Mesendoderm (in vitro differentiated cells): ENCODE data around the gene DLK1.

Experiments
- DNase-seq: peaks from one replicate; pipeline ENCODE4 v3.0.0; 2013
- H2AK5ac ChIP-seq: 2 replicates; pipeline ENCODE4 v1.6.1; 2013; ENCODE audit warnings: low read length, inconsistent platforms
- H2BK120ac ChIP-seq: 2 replicates; pipeline ENCODE4 v1.6.1; 2013; ENCODE audit warnings: low read depth, mild to moderate bottlenecking, low read length, moderate library complexity, mixed read lengths
- H2BK15ac ChIP-seq: replicated peaks from 2 replicates; pipeline ENCODE4 v1.6.1; 2013; ENCODE audit warnings: low read depth, mild to moderate bottlenecking, moderate library complexity
- H2BK5ac ChIP-seq: 2 replicates; pipeline ENCODE4 v1.6.1; 2013; ENCODE audit warnings: low read length, inconsistent platforms
- H3K18ac ChIP-seq: 2 replicates; pipeline ENCODE4 v1.6.1; 2013; ENCODE audit warnings: mild to moderate bottlenecking, low read length, mixed read lengths
- H3K23ac ChIP-seq: one replicate; pipeline ENCODE4 v1.6.1; 2013; ENCODE audit warnings: low read length
- H3K27ac ChIP-seq: 2 replicates; pipeline ENCODE4 v1.5.1; 2013; ENCODE audit warnings: low read depth, mild to moderate bottlenecking, inconsistent platforms, low read length, moderate library complexity
- H3K27me3 ChIP-seq: 2 replicates; pipeline ENCODE4 v1.6.1; 2013; ENCODE audit warnings: low read length, control low read depth, mild to moderate bottlenecking, inconsistent platforms; ENCODE audit not compliant: insufficient read depth, poor library complexity
- H3K36me3 ChIP-seq: 2 replicates; pipeline ENCODE4 v1.6.1; 2013; ENCODE audit warnings: low read length, inconsistent platforms; ENCODE audit not compliant: control insufficient read depth, insufficient read depth
- H3K4ac ChIP-seq: one replicate; pipeline ENCODE4 v1.6.1; 2013; ENCODE audit warnings: low read depth, mild to moderate bottlenecking, low read length, moderate library complexity
- H3K4me1 ChIP-seq: 2 replicates; pipeline ENCODE4 v1.6.1; 2013; ENCODE audit warnings: low read depth, low read length, inconsistent platforms; ENCODE audit not compliant: control insufficient read depth
- H3K4me2 ChIP-seq: 2 replicates; pipeline ENCODE4 v1.6.1; 2013; ENCODE audit warnings: low read length
- H3K4me3 ChIP-seq: 2 replicates; pipeline ENCODE4 v1.5.1; 2013; ENCODE audit warnings: mild to moderate bottlenecking, low read length
- H3K56ac ChIP-seq: one replicate; pipeline ENCODE4 v1.6.1; 2013; ENCODE audit warnings: low read length
- H3K79me1 ChIP-seq: 2 replicates; pipeline ENCODE4 v1.6.1; 2013; ENCODE audit warnings: low read length, inconsistent platforms
- H3K79me2 ChIP-seq: 2 replicates; pipeline ENCODE4 v1.6.1; 2013; ENCODE audit warnings: mild to moderate bottlenecking, low read length; ENCODE audit not compliant: control insufficient read depth, insufficient read depth
- H3K9ac ChIP-seq: 2 replicates; pipeline ENCODE4 v1.6.1; 2013; ENCODE audit warnings: low read length, inconsistent platforms
- H4K5ac ChIP-seq: one replicate; pipeline ENCODE4 v1.6.1; 2013; ENCODE audit warnings: low read length
- H4K8ac ChIP-seq: one replicate; pipeline ENCODE4 v1.6.1; 2013; ENCODE audit warnings: low read depth, mild to moderate bottlenecking, control low read depth, low read length, moderate library complexity
- WGBS: extraction: QIAGEN DNeasy Blood & Tissue Kit; methylation state at CpG from one replicate; pipeline ENCODE4 v1.1.7; 2013; ENCODE audit warnings: low lambda C conversion rate, missing lambda C conversion rate; ENCODE audit not compliant: insufficient coverage; ENCODE audit errors: extremely low coverage; 5-methylcytosine and 5-hydroxymethylcytosine counted together

Gene DLK1

DNA sequence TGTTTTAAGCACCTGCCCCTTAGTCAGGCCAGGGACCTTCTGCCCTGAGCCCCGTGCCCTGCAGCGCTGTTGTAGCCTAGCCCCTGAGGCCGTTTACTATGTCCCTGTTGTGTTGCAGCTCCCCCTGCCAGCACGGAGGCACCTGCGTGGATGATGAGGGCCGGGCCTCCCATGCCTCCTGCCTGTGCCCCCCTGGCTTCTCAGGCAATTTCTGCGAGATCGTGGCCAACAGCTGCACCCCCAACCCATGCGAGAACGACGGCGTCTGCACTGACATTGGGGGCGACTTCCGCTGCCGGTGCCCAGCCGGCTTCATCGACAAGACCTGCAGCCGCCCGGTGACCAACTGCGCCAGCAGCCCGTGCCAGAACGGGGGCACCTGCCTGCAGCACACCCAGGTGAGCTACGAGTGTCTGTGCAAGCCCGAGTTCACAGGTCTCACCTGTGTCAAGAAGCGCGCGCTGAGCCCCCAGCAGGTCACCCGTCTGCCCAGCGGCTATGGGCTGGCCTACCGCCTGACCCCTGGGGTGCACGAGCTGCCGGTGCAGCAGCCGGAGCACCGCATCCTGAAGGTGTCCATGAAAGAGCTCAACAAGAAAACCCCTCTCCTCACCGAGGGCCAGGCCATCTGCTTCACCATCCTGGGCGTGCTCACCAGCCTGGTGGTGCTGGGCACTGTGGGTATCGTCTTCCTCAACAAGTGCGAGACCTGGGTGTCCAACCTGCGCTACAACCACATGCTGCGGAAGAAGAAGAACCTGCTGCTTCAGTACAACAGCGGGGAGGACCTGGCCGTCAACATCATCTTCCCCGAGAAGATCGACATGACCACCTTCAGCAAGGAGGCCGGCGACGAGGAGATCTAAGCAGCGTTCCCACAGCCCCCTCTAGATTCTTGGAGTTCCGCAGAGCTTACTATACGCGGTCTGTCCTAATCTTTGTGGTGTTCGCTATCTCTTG, 7.6 kb downstream of the DLK1 start:
- Histone ChIP-seq H3K4me3 (no peak overlapping the region), H4K5ac (no peak overlapping the region), H3K36me3 (no peaks in the 10 kb centered on the region), H3K23ac (no peak overlapping the region), H3K27ac (no peak overlapping the region), H4K8ac (no peak overlapping the region), H3K79me2 (no peaks in the 10 kb centered on the region), H2BK120ac (no peak overlapping the region), H3K4me1 (no peaks in the 10 kb centered on the region), H3K79me1 (no peaks in the 10 kb centered on the region), H2AK5ac (no peak overlapping the region), H3K18ac (no peak overlapping the region), H3K4ac (no peak overlapping the region), H3K4me2 (no peak overlapping the region), H3K56ac (no peak overlapping the region), H2BK5ac (no peak overlapping the region), H3K9ac (no peak overlapping the region), H3K27me3 (no peaks in the 10 kb centered on the region), H2BK15ac (no peak overlapping the region)
- no CpG with 5 or more reads among the region's 52 CpGs for WGBS
- DNase-seq, result no peak

DNA sequence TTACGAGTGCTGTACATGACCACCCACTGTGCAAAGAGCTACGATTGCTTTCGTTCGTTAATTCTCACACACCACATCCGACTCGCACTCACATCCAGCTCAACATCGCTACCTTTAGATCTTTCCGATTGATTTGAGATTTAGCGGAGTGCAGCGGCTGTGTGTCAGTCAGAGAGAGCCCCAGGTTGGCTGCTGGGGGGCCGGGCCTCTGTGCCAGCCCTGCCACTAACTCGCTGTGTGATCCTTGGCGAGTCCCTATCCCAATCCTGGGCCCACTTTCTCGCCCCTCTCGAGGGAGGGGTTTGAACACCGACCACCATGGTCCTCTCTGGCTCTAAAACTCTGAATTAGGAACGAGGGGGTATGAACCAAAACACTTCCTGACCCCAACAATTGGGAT, 8.6 kb downstream of the DLK1 start:
- H3K9ac ChIP-seq, result no peak overlapping the region
- WGBS, result 100% methylated on average over 7 of the region's 17 CpGs
- H2BK120ac ChIP-seq, result no peak overlapping the region
- H3K79me2 ChIP-seq, result no peaks in the 10 kb centered on the region
- no peak overlapping the region for H2BK5ac ChIP-seq
- H3K27me3 ChIP-seq, result no peaks in the 10 kb centered on the region
- no peaks in the 10 kb centered on the region for H3K36me3 ChIP-seq
- no peak for DNase-seq
- no peak overlapping the region for H3K18ac ChIP-seq
- H4K5ac ChIP-seq, result no peak overlapping the region
- H3K56ac ChIP-seq, result no peak overlapping the region
- H4K8ac ChIP-seq, result no peak overlapping the region
- no peak overlapping the region for H3K23ac ChIP-seq
- no peak overlapping the region for H3K27ac ChIP-seq
- H3K4me2 ChIP-seq, result no peak overlapping the region
- no peaks in the 10 kb centered on the region for H3K4me1 ChIP-seq
- H2AK5ac ChIP-seq, result no peak overlapping the region
- no peaks in the 10 kb centered on the region for H3K79me1 ChIP-seq
- no peak overlapping the region for H3K4ac ChIP-seq
- no peak overlapping the region for H3K4me3 ChIP-seq
- no peak overlapping the region for H2BK15ac ChIP-seq

DNA sequence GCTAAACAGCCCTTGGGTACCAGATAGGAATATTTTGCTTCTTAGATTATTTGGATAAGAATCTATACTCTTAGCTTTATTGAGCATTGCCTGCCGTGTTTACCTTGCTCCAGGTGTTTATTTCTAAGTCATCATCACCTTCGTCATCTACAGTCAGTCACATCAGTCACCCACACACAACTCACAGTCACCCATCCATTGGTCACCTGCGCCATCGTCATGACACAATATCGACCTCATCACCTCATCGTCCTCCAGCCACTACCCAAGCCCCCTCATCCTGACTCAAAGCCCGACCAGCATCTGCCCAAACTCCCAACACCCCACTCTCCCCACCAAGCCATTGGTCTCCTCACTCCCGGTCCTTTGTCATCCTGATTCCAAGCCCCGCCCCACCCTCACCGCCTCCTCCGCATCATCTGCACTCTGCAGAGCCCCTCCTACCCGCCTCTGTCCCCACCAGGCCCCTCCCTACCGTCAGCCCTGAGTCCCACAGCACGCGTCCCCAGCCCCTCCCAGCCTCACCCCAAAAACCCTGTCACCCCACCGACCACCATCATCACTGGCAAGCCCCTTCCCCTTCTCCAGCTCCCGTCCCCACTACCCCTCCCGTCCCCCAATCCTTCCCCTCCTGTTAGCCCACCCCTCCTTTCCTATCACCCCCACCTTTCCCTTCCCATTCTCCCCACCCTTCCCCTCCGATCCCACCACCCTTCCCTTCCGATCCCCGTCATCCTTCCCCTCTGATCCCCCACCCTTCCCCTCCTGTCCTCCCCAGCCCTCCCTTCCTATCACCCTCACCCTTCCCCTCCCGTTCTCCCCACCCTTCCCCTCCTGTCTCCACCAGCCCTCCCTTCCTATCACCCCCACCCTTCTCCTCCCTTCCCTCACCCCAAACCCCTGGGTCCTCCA, 9.8 kb downstream of the DLK1 start:
- Histone ChIP-seq H4K8ac (no peak overlapping the region), H3K4me2 (no peak overlapping the region), H3K79me1 (no peaks in the 10 kb centered on the region), H3K9ac (no peak overlapping the region), H2AK5ac (no peak overlapping the region), H3K4me1 (no peaks in the 10 kb centered on the region), H3K27me3 (no peaks in the 10 kb centered on the region), H3K27ac (no peak overlapping the region), H2BK15ac (no peak overlapping the region), H3K18ac (no peak overlapping the region), H3K4ac (no peak overlapping the region), H2BK5ac (no peak overlapping the region), H3K79me2 (no peaks in the 10 kb centered on the region), H4K5ac (no peak overlapping the region), H3K36me3 (no peaks in the 10 kb centered on the region), H2BK120ac (no peak overlapping the region), H3K23ac (no peak overlapping the region), H3K56ac (no peak overlapping the region), H3K4me3 (no peak overlapping the region)
- no peak for DNase-seq
- WGBS, result 100% methylated on average over 4 of the region's 22 CpGs

- no peak for DNase-seq
- Histone ChIP-seq H3K18ac (no peak overlapping the region), H4K5ac (no peak overlapping the region), H3K23ac (no peak overlapping the region), H3K79me1 (no peaks in the 10 kb centered on the region), H2BK15ac (no peak overlapping the region), H3K9ac (no peak overlapping the region), H2AK5ac (no peak overlapping the region), H2BK120ac (no peak overlapping the region), H3K4me3 (no peak overlapping the region), H3K79me2 (no peaks in the 10 kb centered on the region), H3K56ac (no peak overlapping the region), H3K27me3 (no peaks in the 10 kb centered on the region), H2BK5ac (no peak overlapping the region), H4K8ac (no peak overlapping the region), H3K4me1 (no peaks in the 10 kb centered on the region), H3K27ac (no peak overlapping the region), H3K4me2 (no peak overlapping the region), H3K4ac (no peak overlapping the region), H3K36me3 (no peaks in the 10 kb centered on the region)
- no CpG with 5 or more reads among the region's 17 CpGs for WGBS
Observed at GRCh38 chr14:100737526-100737925, 10.8 kb downstream of the DLK1 start.

- Histone ChIP-seq H3K36me3 (no peaks in the 10 kb centered on the region), H2BK15ac (no peak overlapping the region), H3K4ac (no peak overlapping the region), H3K27ac (no peak overlapping the region), H2BK5ac (no peak overlapping the region), H4K5ac (no peak overlapping the region), H3K4me2 (no peak overlapping the region), H3K4me1 (no peaks in the 10 kb centered on the region), H3K79me2 (no peaks in the 10 kb centered on the region), H3K27me3 (no peaks in the 10 kb centered on the region), H2BK120ac (no peak overlapping the region), H3K18ac (no peak overlapping the region), H3K23ac (no peak overlapping the region), H2AK5ac (no peak overlapping the region), H3K4me3 (no peak overlapping the region), H3K9ac (no peak overlapping the region), H4K8ac (no peak overlapping the region), H3K56ac (no peak overlapping the region), H3K79me1 (no peaks in the 10 kb centered on the region)
- no peak for DNase-seq
- no CpG with 5 or more reads among the region's 6 CpGs for WGBS
Observed at GRCh38 chr14:100738269-100738691, 11.6 kb downstream of the DLK1 start.
